ENCODE measurements around the gene SLC27A4.

- TF ChIP-seq CTCF (IDR thresholded peaks at IDR 0.05 in 4 of 5, conservative IDR thresholded peaks at IDR 0.05 in 1 of 5) = no peak
- no peak for TF ChIP-seq POLR2A (IDR thresholded peaks at IDR 0.05)
These were observed 52.2 kb downstream of the SLC27A4 start for GRCh38 chr9:128392302-128393144.

Measured in gastrocnemius medialis (tissue), 4 donors.